Measurements from ENCODE around the gene ANO10.
"Not testable (repeated sequence)": the region's sequence is repeated elsewhere in the genome, so short reads cannot be mapped to it uniquely, and the experiment has no call there.

The ANO10 gene

GRCh38 chr3:43565661-43566341, 56.0 kb downstream of the ANO10 start:
- DNase-seq = not testable (repeated sequence)

- DNase-seq = no peak
These were observed 61.9 kb downstream of the ANO10 start for GRCh38 chr3:43559961-43560360.

- no peak for DNase-seq
These were observed 63.6 kb downstream of the ANO10 start for GRCh38 chr3:43558171-43558570.

GRCh38 chr3:43549626-43550290, 72.1 kb downstream of the ANO10 start:
- no peak for DNase-seq

GRCh38 chr3:43544277-43544676, 77.5 kb downstream of the ANO10 start:
- DNase-seq = peak; percentile 65

GRCh38 chr3:43542328-43543043, 79.3 kb downstream of the ANO10 start:
- DNase-seq = peak; percentile 32

- no peak for DNase-seq
These were observed 81.2 kb downstream of the ANO10 start for GRCh38 chr3:43540624-43541023.

- no peak for DNase-seq
These were observed 82.5 kb downstream of the ANO10 start for GRCh38 chr3:43539321-43539720.

- DNase-seq = no peak
These were observed 84.6 kb downstream of the ANO10 start for GRCh38 chr3:43537225-43537624.

- DNase-seq = no peak
These were observed 87.1 kb downstream of the ANO10 start for GRCh38 chr3:43534675-43535074.

- no peak for DNase-seq
These were observed 88.8 kb downstream of the ANO10 start for GRCh38 chr3:43533009-43533408.

- DNase-seq = peak; percentile 49
These were observed 90.0 kb downstream of the ANO10 start for GRCh38 chr3:43531835-43532234.

GRCh38 chr3:43528498-43529099, 93.2 kb downstream of the ANO10 start:
- DNase-seq = no peak

- no peak for DNase-seq
These were observed 94.9 kb downstream of the ANO10 start for GRCh38 chr3:43526956-43527355.

GRCh38 chr3:43525941-43526607, 95.7 kb downstream of the ANO10 start:
- no peak for DNase-seq

GRCh38 chr3:43525386-43525785, 96.4 kb downstream of the ANO10 start:
- DNase-seq = no peak

- DNase-seq = peak; percentile 94
These were observed 98.3 kb downstream of the ANO10 start for GRCh38 chr3:43523454-43524053.

GRCh38 chr3:43522727-43523362, 99.0 kb downstream of the ANO10 start:
- DNase-seq = peak; percentile 56

GRCh38 chr3:43521941-43522340, 99.9 kb downstream of the ANO10 start:
- DNase-seq = no peak

GRCh38 chr3:43518515-43518914, 103.3 kb downstream of the ANO10 start:
- DNase-seq = not testable (repeated sequence)

GRCh38 chr3:43515970-43516635, 105.7 kb downstream of the ANO10 start:
- DNase-seq = no peak
